ENCODE results near the gene NEURL4. TPM values are rescaled to one million over a fixed set of nuclear protein-coding genes. Genes with fewer than 3 reads are reported as not detected.
A peak's percentile ranks its signal among the peaks of the same experiment; 100 is the strongest.

NEURL4 gene
- total RNA-seq, 1 experiment from 2014 or later: 21.1 TPM

DNA sequence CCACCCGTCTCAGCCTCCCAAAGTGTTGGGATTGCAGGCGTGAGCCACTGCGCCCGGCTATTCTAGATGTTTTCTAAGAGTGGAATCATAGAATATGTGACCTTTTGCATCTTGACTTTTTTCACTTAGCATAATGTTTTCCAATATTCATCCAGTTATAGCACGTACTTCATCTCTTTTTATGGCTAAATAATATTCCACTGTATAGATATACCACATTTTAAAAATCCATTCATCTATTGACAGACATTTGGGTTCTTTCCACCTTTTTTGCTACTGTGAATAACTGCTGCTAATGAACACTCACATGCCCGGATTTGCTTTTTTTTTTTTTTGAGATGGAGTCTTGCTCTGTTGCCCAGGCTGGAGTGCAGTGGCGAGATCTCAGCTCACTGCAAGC is 25.0 kb downstream of the NEURL4 start:
- DNase-seq (ENCODE audit: low spot score): no peak

DNA sequence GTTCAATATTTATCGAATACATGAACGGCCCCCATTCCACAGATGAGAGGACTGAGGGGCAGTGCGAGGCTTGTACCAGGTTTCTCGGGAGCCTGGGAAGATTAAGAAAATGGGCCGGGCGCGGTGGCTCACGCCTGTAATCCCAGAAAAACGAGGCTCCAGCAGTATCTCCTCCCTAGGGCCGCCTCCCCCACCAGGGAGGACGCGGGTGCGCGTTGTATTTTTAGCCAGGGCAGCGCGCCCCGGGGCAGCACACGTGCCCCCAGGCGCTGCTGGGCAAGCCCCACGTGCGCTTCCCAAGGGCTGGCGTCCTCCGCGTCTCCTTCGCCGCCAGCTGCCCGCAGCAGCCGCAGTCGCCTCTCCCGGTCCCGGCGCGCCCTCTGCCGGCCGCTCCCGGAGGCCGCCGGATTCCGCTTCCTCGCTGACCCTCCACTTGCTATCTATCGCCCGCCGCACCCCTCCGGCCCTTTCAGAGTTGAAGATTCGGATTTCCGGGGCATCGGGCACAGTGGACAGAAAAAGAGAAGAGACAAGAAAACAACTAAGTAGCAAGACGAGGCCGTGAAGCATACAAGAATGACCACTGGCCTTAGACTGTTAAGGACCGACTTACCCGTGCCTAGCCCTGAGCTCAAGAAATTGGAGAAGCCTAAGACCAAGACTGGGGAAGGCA is 32.8 kb downstream of the NEURL4 start:
- DNase-seq (ENCODE audit: low spot score): peak; percentile 79

DNA sequence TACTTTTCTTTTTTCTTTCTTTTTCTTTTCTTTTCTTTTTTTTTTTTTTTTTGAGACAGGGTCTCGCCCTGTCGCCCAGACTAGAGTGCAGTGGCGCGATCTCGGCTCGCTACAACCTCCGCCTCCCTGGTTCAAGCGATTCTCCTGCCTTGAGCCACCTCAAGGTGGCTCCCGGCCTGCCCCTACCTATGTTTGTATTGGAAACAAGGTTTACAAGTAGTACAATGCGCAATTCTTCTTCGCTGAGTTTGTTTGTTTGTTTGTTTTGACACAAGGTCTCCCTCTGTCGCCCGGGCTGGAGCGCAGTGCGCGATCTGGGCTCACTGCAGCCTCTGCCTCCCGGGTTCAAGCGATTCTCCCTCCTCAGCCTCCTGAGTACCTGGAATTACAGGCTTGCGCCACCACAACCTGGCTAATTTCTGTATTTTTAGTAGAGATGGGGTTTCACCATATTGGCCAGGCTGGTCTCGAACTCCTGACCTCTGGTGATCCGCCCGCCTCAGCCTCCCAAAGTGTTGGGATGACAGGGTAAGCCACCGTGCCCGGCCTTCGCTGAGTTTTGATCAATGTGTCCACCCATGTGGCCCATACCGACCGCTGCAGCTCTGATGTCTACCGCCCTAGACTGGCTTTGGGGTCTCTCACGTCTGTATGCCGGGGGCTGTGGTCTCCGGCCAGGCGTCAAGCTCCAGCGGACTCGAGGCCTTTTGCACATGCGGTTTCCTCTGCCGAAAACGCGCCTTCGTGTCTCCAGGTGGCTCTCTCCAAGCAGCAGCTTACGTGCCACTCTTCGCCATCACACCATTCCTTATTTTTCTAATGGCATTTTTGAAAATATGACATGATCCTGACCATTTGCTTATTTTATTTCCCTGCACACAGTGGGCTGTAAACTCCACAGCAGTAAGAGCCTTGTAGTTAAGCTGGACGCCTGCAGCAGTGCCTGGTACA is 33.6 kb downstream of the NEURL4 start:
- DNase-seq (ENCODE audit: low spot score): peak; percentile 57

DNA sequence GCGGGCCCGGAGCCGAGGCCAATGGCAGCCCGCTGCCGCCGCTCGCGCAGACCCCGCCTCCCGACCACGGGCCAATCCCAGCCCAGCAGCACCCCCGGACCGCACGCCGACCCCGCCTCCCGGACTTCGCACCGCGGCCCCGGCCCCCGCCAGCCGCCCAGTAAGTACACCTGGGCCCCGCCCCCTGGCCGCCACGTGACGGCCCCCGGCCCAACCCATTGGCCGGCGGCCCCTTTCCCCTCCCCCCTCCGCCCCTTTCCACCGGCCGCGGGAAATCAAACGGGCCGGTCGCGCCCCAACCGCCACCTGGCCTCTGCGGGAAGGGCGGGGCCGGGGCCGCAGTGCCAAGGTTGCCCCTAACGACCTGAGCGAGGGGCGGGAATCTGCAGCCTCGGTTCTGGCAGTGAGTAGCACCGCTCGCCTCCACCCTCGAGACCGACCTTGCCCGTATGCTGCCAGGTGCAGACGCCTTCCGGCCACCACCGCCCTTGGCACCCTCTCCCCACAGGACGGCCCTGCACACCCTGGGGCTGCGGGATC is 34.5 kb downstream of the NEURL4 start, which contains the start of gene YBX2:
Gene YBX2 (minus strand): TSS at position 26 of the 540 bp plus-strand sequence. CDS start 139 bp downstream, outside the sequence.
- peak; percentile 79 for DNase-seq (ENCODE audit: low spot score)

DNA sequence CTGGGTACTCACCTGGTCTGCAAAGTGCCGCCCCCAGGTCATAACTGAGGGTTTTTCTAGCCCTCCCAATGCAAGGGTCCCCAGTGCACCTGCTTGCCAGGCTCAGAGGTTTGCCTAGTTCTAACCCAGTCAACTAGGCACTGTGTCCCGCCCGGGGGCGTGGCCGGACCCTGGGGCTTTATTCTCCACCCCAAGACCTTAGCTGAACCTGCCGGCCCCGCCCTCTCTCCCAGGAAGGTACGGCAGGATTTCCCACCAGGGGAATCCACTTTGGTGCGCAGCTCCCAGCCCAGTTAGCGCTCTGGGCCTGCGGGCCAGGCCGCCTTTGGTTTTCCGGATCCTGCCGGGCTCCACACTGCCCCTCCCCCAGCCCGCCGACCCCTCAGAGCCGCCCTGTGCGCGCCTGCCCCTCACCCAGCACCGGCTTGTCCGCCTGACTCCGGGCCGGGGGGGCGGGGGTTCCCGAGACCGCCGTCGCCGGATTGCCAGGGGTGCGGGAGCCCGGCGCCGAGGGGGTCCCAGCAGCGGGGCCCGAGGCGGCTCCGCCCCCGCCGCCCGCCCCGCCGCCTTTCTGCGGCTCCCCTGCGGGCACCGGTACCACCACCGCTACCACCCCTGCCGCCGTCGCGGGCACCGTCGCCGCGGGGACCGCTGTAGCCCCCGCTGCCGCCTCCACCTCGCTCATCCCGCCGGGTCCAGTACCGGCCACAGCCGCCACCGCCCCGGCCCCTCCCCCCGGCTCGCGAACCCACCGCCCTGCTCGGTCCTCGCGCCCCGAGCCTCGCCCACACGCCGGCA is 35.1 kb downstream of the NEURL4 start:
- peak; percentile 57 for DNase-seq (ENCODE audit: low spot score)

DNA sequence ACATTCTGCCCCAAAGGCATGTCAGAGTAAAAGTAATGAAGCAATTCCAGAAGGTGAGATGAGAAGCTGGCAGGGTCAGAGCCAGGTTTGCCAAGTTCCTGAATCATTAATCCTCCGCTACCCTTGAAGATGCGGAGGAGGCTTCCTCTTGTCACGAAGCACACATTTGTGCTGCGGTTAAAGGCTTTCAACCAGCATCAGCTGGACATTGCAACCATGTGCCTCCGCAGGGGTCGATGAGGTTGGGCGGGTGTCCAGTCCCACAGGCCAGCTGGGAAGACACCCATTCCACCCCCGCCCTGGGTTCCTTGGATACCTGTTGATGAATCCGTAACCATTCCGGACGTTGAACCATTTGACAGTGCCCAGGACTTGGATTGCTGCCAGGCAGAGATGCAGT is 36.0 kb downstream of the NEURL4 start:
- no peak for DNase-seq (ENCODE audit: low spot score)

DNA sequence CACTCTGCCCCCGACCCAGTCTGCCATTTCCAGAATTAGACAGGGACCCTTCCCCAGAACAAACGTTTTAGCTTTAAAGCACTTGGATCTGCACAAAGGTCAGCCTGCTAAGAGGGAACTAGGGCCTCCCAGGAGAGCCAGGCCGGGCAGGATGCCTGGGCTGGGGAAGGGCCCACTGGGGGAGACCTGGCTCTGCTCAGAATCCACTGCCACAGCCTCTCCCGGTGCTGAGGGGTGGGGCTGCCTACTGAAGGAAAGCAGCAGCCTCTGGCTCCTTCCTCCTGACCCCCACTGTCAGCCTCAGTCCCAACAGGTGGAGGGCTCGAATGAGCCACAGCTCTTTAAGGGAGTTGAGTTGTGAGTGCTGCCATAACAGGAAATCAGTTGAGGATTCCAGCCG is 36.4 kb downstream of the NEURL4 start:
- no peak for DNase-seq (ENCODE audit: low spot score)

DNA sequence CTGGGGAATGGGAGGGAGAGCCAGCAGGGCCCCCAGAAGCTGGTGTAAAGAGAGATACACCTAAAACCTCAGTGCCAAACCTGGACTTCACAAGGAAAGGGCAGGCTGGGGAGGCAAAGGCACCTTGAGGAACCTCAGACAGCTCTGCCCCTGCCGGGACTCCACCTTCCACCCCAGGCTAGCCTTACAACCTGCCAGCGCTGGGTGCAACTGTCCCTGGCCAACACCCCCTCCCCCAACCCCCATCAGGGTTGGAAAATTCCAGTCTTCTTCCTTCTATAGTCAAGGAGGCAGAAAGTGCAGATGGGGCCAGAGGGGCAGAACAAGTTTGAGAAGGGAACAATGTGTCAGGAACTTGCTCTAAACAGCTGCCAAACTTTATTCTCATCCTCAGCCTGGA is 36.9 kb downstream of the NEURL4 start:
- no peak for DNase-seq (ENCODE audit: low spot score)

DNA sequence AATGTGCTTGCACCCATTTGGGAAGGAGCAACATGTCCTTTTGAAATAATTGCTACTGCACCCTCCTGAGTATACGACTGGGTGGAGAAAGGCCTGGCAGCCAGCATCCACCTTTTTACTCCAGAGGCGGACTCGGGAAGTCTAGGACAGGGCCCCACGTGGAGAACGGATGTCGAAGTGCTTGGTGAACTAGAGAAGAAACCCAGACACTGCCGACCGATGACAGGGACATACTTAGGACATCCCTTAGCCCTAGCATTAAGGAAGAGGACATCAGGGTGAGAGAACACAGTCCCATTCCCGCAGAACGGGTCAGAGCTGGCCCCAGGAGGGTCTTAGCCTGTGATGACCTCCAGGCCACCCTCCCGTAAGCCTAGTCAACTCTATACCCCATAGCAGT is 38.5 kb downstream of the NEURL4 start:
- no peak for DNase-seq (ENCODE audit: low spot score)

DNA sequence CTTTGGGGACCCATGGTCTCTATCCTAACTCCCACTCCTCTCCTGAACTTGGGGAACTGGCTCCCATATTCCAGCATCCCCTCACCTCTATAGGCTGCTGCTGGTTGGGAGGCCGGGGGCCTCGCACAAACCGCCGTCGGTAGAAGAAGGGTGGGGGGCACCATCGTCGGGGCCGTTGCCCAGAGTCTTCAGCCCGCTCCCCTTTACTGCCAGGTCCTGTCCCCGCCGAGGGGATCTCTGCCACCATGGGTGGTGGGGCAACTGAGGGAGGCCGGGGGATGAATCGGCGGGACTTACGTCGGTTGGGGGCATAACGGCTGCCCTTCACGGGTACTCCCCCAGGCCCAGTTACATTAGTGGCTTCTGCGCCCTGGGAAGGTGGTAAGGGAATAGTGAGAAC is 39.0 kb downstream of the NEURL4 start:
- DNase-seq (ENCODE audit: low spot score): no peak

DNA sequence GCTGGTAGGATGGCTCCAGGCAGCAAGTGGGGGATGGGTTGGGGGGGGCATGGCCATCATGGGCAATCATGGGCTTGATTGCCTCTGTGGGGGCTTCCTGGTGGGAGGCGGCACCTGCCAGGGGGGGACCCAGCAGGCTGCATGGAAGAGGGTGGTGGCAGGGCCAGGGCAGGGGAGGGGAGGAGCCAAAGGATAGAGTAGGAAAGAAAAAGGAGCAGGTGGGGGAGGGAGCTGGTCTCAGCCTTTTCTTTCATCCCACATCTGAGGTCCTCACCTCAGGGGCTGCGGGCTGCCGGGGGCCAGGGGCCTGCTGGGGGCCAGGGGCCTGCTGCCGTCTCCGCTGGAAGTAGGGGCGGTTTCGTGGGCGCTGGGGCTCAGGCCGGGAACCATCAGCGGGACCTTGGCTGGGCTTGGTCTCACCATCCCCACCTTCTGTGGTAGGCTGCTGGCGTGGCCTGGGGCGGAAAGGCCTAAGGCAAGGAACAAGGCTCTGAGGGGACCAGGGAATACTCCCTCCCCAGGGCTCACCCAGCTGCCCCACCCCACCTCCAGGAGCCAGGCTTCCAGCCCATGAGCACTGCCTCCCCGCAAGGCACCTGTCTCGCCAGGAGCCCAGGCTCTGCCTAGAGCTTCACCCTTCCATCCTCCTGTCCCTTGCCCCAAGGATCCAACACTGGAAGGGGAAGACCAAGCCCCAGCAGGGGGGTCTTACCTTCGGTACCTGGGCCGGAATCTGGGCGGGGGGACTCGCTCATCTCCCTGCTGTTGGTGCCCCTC is 39.7 kb downstream of the NEURL4 start:
- no peak for DNase-seq (ENCODE audit: low spot score)

DNA sequence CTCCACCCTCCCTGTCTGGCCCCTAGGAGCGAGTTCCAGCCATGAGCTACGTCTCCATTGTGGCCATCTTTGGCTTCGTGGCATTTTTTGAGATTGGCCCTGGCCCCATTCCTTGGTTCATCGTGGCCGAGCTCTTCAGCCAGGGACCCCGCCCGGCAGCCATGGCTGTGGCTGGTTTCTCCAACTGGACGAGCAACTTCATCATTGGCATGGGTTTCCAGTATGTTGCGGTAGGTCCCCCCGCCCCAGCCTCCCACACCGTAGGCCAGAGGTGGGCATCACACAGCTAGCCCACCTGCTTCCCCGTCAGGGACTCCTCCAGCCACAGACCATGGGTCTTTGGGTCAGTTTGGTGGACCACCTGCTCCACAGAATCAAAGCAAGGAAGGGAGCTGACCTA is 43.5 kb downstream of the NEURL4 start:
- DNase-seq (ENCODE audit: low spot score): no peak

DNA sequence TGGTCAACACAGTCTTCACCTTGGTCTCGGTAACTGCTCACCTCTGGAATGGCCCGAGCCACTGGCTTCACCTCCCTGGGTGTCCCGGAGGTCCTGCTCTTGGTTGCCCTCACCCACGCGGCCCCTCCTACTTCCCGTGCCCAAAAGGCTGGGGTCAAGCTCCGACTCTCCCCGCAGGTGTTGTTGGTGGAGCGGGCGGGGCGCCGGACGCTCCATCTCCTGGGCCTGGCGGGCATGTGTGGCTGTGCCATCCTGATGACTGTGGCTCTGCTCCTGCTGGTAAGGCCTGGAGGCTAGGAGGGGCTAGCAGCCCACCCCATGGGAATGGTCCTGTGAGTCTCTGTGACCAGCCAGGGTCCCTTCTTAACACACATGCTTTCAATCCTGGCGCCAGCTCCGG is 44.2 kb downstream of the NEURL4 start:
- DNase-seq (ENCODE audit: low spot score): no peak

DNA sequence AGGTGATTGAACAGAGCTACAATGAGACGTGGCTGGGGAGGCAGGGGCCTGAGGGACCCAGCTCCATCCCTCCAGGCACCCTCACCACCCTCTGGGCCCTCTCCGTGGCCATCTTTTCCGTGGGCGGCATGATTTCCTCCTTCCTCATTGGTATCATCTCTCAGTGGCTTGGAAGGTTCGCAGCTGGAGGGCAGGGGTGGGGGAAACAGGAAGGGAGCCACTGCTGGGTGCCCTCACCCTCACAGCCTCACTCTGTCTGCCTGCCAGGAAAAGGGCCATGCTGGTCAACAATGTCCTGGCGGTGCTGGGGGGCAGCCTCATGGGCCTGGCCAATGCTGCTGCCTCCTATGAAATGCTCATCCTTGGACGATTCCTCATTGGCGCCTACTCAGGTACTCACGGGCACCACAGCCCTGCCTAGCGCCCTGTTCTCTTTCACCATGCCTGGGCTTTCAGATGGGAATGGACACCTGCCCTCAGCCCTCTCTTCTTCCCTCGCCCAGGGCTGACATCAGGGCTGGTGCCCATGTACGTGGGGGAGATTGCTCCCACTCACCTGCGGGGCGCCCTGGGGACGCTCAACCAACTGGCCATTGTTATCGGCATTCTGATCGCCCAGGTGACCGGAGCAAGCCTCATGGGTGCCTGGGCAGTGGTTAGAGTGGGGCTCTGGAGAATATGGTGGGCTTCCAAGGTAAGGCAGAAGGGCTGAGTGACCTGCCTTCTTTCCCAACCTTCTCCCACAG is 45.5 kb downstream of the NEURL4 start:
- no peak for DNase-seq (ENCODE audit: low spot score)

DNA sequence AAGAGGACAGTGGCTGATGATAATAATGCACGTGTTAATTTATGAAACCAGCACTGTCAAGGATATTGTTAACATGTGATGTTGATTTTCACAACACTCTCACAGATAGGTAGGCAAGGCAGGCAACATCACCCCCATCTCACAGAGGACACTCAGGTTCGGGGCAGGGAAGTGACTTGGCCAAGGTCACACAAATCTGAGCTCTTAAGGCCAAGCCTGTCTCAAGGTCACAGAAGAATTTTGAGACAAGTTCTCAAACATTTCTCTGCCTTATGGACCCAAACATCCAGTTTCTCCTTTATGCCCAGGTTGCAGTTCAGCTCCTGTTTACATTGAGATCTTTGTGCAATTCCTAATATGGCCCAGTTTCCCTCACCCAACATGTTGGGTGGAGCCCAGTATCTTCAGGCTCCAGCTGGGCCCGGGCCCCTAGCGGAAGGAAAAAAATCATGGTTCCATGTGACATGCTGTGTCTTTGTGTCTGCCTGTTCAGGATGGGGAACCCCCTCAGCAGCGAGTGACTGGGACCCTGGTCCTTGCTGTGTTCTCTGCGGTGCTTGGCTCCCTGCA is 46.3 kb downstream of the NEURL4 start:
- DNase-seq (ENCODE audit: low spot score): no peak

DNA sequence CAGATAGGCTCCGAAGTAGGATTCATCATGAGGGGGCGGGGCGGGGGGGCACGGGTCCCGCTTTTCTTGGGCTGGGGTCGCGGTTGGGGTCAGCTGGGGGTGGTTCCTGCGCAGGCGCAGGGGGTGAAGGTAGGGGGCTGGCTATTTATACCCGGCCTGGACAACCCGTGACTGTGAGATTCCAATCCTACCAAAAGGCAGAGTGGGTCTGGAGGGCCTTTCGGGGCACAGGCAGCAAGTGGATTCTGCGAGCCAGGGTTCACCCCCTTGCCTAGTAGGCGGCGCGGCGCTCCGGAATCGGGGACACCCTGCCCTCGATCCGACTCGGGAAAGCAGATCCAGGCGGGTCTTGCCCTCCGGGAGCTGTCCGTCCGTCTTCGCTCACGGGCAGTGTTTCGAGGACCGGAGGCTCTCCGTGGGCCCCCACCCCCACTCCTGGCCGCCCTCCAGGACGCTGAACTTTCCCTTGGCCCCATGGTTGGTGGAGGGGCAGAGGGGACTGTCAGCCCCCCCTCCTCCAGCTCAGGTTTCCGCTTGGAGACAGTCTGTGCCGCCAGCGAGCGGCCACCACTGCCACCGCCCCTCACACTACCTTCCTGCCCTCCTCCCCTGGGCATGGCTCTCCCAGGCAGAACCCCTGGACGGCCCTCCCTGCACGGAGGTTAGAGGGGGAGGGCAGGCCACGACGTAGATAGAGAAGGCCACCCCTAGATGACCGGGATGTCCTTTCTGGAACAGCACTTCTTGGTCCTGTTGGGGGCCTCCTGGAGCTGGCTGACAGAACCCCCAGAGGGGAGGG is 47.0 kb downstream of the NEURL4 start:
- DNase-seq (ENCODE audit: low spot score): no peak

DNA sequence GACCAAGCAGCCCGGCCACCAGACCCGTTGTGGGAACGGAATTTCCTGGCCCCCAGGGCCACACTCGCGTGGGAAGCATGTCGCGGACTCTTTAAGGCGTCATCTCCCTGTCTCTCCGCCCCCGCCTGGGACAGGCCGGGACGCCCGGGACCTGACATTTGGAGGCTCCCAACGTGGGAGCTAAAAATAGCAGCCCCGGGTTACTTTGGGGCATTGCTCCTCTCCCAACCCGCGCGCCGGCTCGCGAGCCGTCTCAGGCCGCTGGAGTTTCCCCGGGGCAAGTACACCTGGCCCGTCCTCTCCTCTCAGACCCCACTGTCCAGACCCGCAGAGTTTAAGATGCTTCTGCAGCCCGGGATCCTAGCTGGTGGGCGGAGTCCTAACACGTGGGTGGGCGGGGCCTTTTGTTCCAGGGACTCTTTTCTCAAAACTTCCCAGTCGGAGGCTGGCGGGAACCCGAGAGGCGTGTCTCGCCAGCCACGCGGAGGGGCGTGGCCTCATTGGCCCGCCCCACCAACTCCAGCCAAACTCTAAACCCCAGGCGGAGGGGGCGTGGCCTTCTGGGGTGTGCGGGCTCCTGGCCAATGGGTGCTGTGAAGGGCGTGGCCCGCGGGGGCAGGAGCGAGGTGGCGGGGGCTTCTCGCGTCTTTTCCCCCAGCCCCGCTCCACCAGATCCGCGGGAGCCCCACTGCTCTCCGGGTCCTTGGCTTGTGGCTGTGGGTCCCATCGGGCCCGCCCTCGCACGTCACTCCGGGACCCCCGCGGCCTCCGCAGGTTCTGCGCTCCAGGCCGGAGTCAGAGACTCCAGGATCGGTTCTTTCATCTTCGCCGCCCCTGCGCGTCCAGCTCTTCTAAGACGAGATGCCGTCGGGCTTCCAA is 47.8 kb downstream of the NEURL4 start, which contains the start of gene SLC2A4:
Gene SLC2A4 (plus strand): TSS at position 645 of the 879 bp plus-strand sequence. CDS start 217 bp downstream, at position 862.
- DNase-seq (ENCODE audit: low spot score): peak; percentile 93
